Spleen (tissue), 7 donors: ENCODE data around the gene RXYLT1.

Experiments
- POLR2A ChIP-seq, 3 donors: fragments of 450-650 bp; IDR thresholded peaks; one replicate each; pipeline ENCODE4 v1.5.1; 2017; ENCODE audit warnings: antibody characterized with exemption in 3 of 3, mild to moderate bottlenecking in 1 of 3
- POLR2AphosphoS5 ChIP-seq, 3 donors: sonication (generic); formaldehyde crosslinking; IDR thresholded peaks; one replicate each; pipeline ENCODE4 v1.5.1; 2017; ENCODE audit warnings: antibody characterized with exemption in 3 of 3
- TF ChIP-seq, protein P1 (sequence below), 11 experiments: fragments of 200-600 bp in 7 of 11; fragments of 450-650 bp in 4 of 11; sonication (generic) in 4 of 11; IDR thresholded peaks in 8 of 11; conservative IDR thresholded peaks in 3 of 11; 1 replicate in 7 of 11; 2 replicates in 4 of 11; pipeline versions ENCODE4 v1.4.0 to v1.8.0; 2016 to 2021; ENCODE audit warnings: antibody characterized with exemption in 11 of 11, inconsistent platforms in 4 of 11, mild to moderate bottlenecking in 1 of 11
- donor health status: DM: no; HTN: no; CAD: no; lungs with moderate emphysema.
- donor health status: DM: no; HTN: no; CAD: no.
- donor health status: DM: no; HTN: no; CAD: no.

DNA sequence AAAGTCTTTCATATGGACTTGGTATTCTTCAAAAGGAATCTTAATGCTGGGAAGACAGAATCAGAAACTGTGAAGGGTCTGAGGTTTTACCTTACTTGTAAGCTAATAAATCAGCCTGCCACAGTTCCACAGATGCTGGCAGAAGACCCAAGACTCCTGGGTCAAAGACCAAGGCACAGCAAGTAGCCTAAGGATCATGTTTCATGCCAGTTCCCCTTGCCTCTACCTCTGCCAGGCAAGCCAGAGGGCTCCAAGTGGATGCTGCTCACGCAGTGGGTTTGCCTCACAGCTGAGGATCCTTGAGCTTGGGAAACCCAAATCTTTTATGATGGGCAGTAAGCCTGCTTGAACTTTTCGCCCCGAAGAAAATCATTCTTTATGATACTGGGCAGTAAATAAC is 15.2 kb upstream of the RXYLT1 start:
- no peak for TF ChIP-seq POLR2AphosphoS5 (IDR thresholded peaks at IDR 0.05)
- TF ChIP-seq POLR2A (IDR thresholded peaks at IDR 0.05): no peak
- TF ChIP-seq, protein P1, sequence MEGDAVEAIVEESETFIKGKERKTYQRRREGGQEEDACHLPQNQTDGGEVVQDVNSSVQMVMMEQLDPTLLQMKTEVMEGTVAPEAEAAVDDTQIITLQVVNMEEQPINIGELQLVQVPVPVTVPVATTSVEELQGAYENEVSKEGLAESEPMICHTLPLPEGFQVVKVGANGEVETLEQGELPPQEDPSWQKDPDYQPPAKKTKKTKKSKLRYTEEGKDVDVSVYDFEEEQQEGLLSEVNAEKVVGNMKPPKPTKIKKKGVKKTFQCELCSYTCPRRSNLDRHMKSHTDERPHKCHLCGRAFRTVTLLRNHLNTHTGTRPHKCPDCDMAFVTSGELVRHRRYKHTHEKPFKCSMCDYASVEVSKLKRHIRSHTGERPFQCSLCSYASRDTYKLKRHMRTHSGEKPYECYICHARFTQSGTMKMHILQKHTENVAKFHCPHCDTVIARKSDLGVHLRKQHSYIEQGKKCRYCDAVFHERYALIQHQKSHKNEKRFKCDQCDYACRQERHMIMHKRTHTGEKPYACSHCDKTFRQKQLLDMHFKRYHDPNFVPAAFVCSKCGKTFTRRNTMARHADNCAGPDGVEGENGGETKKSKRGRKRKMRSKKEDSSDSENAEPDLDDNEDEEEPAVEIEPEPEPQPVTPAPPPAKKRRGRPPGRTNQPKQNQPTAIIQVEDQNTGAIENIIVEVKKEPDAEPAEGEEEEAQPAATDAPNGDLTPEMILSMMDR (IDR thresholded peaks at IDR 0.05 in 8 of 11, conservative IDR thresholded peaks at IDR 0.05 in 3 of 11): no peak
